Liver (tissue), 9 donors: Measurements from ENCODE around the gene TCF12. TPM values are rescaled to one million over a fixed set of nuclear protein-coding genes. Genes with fewer than 3 reads are reported as not detected.

Experiments
- DNase-seq: peaks from one replicate; pipeline ENCODE4 v3.0.0-alpha.2; 2017; ENCODE audit warnings: low spot score
- H3K27ac ChIP-seq, 2 donors: one replicate each; pipeline ENCODE4 v1.7.0; 2013; ENCODE audit warnings: inconsistent platforms in 2 of 2, low read length in 2 of 2, control low read depth in 1 of 2, low read depth in 1 of 2, mild to moderate bottlenecking in 1 of 2
- H3K27me3 ChIP-seq, 4 donors: one replicate each; pipeline versions ENCODE4 v1.6.1 to v1.7.0; 2013; ENCODE audit warnings: low read length in 3 of 4, inconsistent platforms in 1 of 4, mild to moderate bottlenecking in 1 of 4, moderate library complexity in 1 of 4; ENCODE audit not compliant: control insufficient read depth in 4 of 4, insufficient read depth in 4 of 4
- H3K36me3 ChIP-seq, 4 donors: one replicate each; pipeline versions ENCODE4 v1.6.1 to v1.7.0; 2013; ENCODE audit warnings: low read length in 3 of 4, mild to moderate bottlenecking in 3 of 4, low read depth in 1 of 4, moderate library complexity in 1 of 4; ENCODE audit not compliant: control insufficient read depth in 4 of 4, insufficient read depth in 3 of 4
- H3K4me1 ChIP-seq, 4 donors: one replicate each; pipeline versions ENCODE4 v1.6.1 to v1.7.0; 2013; ENCODE audit warnings: low read length in 3 of 4, mild to moderate bottlenecking in 3 of 4, moderate library complexity in 1 of 4; ENCODE audit not compliant: control insufficient read depth in 4 of 4, insufficient read depth in 4 of 4
- H3K4me3 ChIP-seq, 3 donors: one replicate each; pipeline versions ENCODE4 v1.6.1 to v1.7.0; 2013; ENCODE audit warnings: low read length in 3 of 3, control low read depth in 1 of 3, low read depth in 1 of 3, mild to moderate bottlenecking in 1 of 3
- H3K9ac ChIP-seq, 2 donors: one replicate each; pipeline ENCODE4 v1.7.0; 2013; ENCODE audit warnings: low read length in 2 of 2, mild to moderate bottlenecking in 2 of 2, moderate library complexity in 2 of 2, control low read depth in 1 of 2, low read depth in 1 of 2
- H3K9me3 ChIP-seq, 4 donors: one replicate each; pipeline versions ENCODE4 v1.6.1 to v1.7.0; 2013; ENCODE audit warnings: low read length in 3 of 4; ENCODE audit not compliant: control insufficient read depth in 4 of 4
- CTCF ChIP-seq: fragments of 150-350 bp; IDR thresholded peaks from 2 replicates; pipeline ENCODE4 v1.5.1; 2017; ENCODE audit warnings: improper control_type of control experiment, low read depth, low read length; ENCODE audit not compliant: missing input control
- EGR1 ChIP-seq, 2 donors: IDR thresholded peaks; 2 replicates each; pipeline ENCODE4 v1.6.1; 2016 to 2018; ENCODE audit warnings: antibody characterized with exemption in 2 of 2, low read depth in 2 of 2
- FOXA1 ChIP-seq: IDR thresholded peaks from 2 replicates; pipeline ENCODE4 v1.6.1; 2016; ENCODE audit warnings: antibody characterized with exemption
- FOXA2 ChIP-seq: IDR thresholded peaks from 2 replicates; pipeline ENCODE4 v1.6.1; 2016; ENCODE audit warnings: antibody characterized with exemption
- HNF4A ChIP-seq, 2 donors: conservative IDR thresholded peaks; 2 replicates each; pipeline ENCODE4 v1.6.1; 2016; ENCODE audit warnings: antibody characterized with exemption in 2 of 2, mild to moderate bottlenecking in 2 of 2
- HNF4G ChIP-seq: IDR thresholded peaks from 2 replicates; pipeline ENCODE4 v1.6.1; 2016; ENCODE audit warnings: antibody characterized with exemption
- JUND ChIP-seq, 2 donors: IDR thresholded peaks; 2 replicates each; pipeline ENCODE4 v1.6.1; 2016; ENCODE audit warnings: antibody characterized with exemption in 2 of 2
- NR2F2 ChIP-seq: IDR thresholded peaks from 2 replicates; pipeline ENCODE4 v1.6.1; 2016; ENCODE audit warnings: antibody characterized with exemption
- RAD21 ChIP-seq, 2 donors: IDR thresholded peaks; 2 replicates each; pipeline ENCODE4 v1.6.1; 2016; ENCODE audit warnings: antibody characterized with exemption in 2 of 2, mild to moderate bottlenecking in 2 of 2
- REST ChIP-seq: IDR thresholded peaks from 2 replicates; pipeline ENCODE4 v1.6.1; 2016; ENCODE audit warnings: antibody characterized with exemption, mild to moderate bottlenecking
- SP1 ChIP-seq: IDR thresholded peaks from 2 replicates; pipeline ENCODE4 v1.6.1; 2018; ENCODE audit warnings: antibody characterized with exemption, mild to moderate bottlenecking
- TAF1 ChIP-seq: conservative IDR thresholded peaks from 2 replicates; pipeline ENCODE4 v1.6.1; 2016; ENCODE audit warnings: antibody characterized with exemption, mild to moderate bottlenecking
- YY1 ChIP-seq: IDR thresholded peaks from 2 replicates; pipeline ENCODE4 v1.6.1; 2016; ENCODE audit warnings: antibody characterized with exemption, mild to moderate bottlenecking
- ZBTB33 ChIP-seq: IDR thresholded peaks from 2 replicates; pipeline ENCODE4 v1.6.1; 2016; ENCODE audit warnings: antibody characterized with exemption
- WGBS: extraction: QIAGEN DNeasy Blood & Tissue Kit; methylation state at CpG from one replicate; pipeline ENCODE4 v1.1.7; 2013; 5-methylcytosine and 5-hydroxymethylcytosine counted together
- polyA plus RNA-seq, 2 donors: library from polyadenylated mRNA; stranded (reverse) in 1 of 2; unstranded in 1 of 2; fragments of 200-250 nt in 1 of 2; fragments of >200 nt in 1 of 2; fragmentation: Nextera tagmentation in 1 of 2; extraction: Ambion mirVana in 1 of 2; gene quantifications; one replicate each; pipeline versions ENCODE4 v1.2.1 to v1.2.3, GENCODE V29; 2013 to 2015
- total RNA-seq, 2 donors: library from RNA; depleted of rRNA; stranded (reverse); fragments of >200 nt; gene quantifications; one replicate each; pipeline ENCODE4 v1.2.3, GENCODE V29; 2014
- donor health status: healthy.
- donor health status: healthy.
- donor health status: healthy.
- donor health status: healthy.
- donor health status: healthy.

The TCF12 gene
- total and polyA plus RNA-seq, 4 donors = 8.7 to 38.3 (median 22.3) TPM

GRCh38 chr15:57227899-57228298 lies 309.5 kb downstream of the TCF12 start:
- TF ChIP-seq SP1 (no peak), FOXA2 (no peak), HNF4A (conservative IDR thresholded peaks at IDR 0.05) (no peak)
- no peak for DNase-seq
- H3K27ac ChIP-seq = no peak overlapping the region
- no peak overlapping the region for H3K9ac ChIP-seq
- peaks cover 0 to 3% (median 1%) of the 10 kb centered on the region in 4 donors for H3K36me3 ChIP-seq
- H3K4me1 ChIP-seq = no peaks in the 10 kb centered on the region
- H3K27me3 ChIP-seq = no peaks in the 10 kb centered on the region
- H3K9me3 ChIP-seq = no peaks in the 10 kb centered on the region
- 95% methylated on average over 2 of the region's 2 CpGs for whole genome bisulfite sequencing
- no peak overlapping the region for H3K4me3 ChIP-seq

GRCh38 chr15:57228395-57228794 lies 310.0 kb downstream of the TCF12 start:
- Histone ChIP-seq H3K36me3 (peaks cover 0 to 3% (median 1%) of the 10 kb centered on the region in 4 donors), H3K9me3 (no peaks in the 10 kb centered on the region), H3K4me3 (no peak overlapping the region), H3K4me1 (no peaks in the 10 kb centered on the region), H3K27me3 (no peaks in the 10 kb centered on the region), H3K27ac (no peak overlapping the region), H3K9ac (no peak overlapping the region)
- TF ChIP-seq FOXA1 (no peak), EGR1 (IDR thresholded peaks at IDR 0.05; ENCODE audit: low read depth in 2 of 2) (no peak), CTCF (no peak), SP1 (no peak), FOXA2 (no peak), HNF4A (conservative IDR thresholded peaks at IDR 0.05) (no peak), HNF4G (no peak), TAF1 (no peak)
- DNase-seq = no peak
- WGBS = 85% methylated on average over 4 of the region's 4 CpGs

- H3K4me1 ChIP-seq = no peaks in the 10 kb centered on the region
Measured at GRCh38 chr15:57229051-57229450, 310.6 kb downstream of the TCF12 start.

More at GRCh38 chr15:57229051-57229450, 310.6 kb downstream of the TCF12 start:
- no peaks in the 10 kb centered on the region for H3K27me3 ChIP-seq
- TF ChIP-seq NR2F2 = no peak
- no peak for TF ChIP-seq JUND (IDR thresholded peaks at IDR 0.05)
- TF ChIP-seq FOXA2 = no peak
- TF ChIP-seq HNF4A (conservative IDR thresholded peaks at IDR 0.05) = no peak
- TF ChIP-seq RAD21 (IDR thresholded peaks at IDR 0.05) = no peak
- no peak for TF ChIP-seq REST
- TF ChIP-seq ZBTB33 = no peak
- TF ChIP-seq YY1 = no peak
- TF ChIP-seq EGR1 (IDR thresholded peaks at IDR 0.05; ENCODE audit: low read depth in 2 of 2) = no peak
- no peak for TF ChIP-seq SP1
- TF ChIP-seq FOXA1 = no peak
- TF ChIP-seq TAF1 = no peak
- H3K36me3 ChIP-seq = peaks cover 1 to 7% (median 5%) of the 10 kb centered on the region in 4 donors
- no peaks in the 10 kb centered on the region for H3K9me3 ChIP-seq
- no peak overlapping the region for H3K4me3 ChIP-seq
- H3K27ac ChIP-seq = no peak overlapping the region
- no peak for DNase-seq
- H3K9ac ChIP-seq = no peak overlapping the region
